Measurements from ENCODE around the gene HRC. TPM values are rescaled to one million over a fixed set of nuclear protein-coding genes. Genes with fewer than 3 reads are reported as not detected.

The HRC gene
- total RNA-seq, 1 donor from 2014 or later, result 1,040 TPM

GRCh38 chr19:49120868-49121267, 34.3 kb downstream of the HRC start:
- Histone ChIP-seq H3K36me3 (no peaks in the 10 kb centered on the region), H3K27me3 (ENCODE audit: low read depth) (no peaks in the 10 kb centered on the region), H3K9me3 (replicated peaks) (no peaks in the 10 kb centered on the region), H3K27ac (replicated peaks) (no peak overlapping the region), H3K4me3 (no peak overlapping the region), H3K4me1 (peaks cover 35% of the 10 kb centered on the region)
- no peak for DNase-seq
- no peak for TF ChIP-seq CTCF (IDR thresholded peaks at IDR 0.05; ENCODE audit: borderline replicate concordance)
- intact Hi-C loops (cut with micrococcal nuclease), result no loop called here

GRCh38 chr19:49120325-49120683, 34.9 kb downstream of the HRC start:
- peak overlapping the region; percentile 75 for H3K4me3 ChIP-seq
- peaks cover 34% of the 10 kb centered on the region for H3K4me1 ChIP-seq
- no peak overlapping the region for H3K27ac ChIP-seq (replicated peaks)
- intact Hi-C loops (cut with micrococcal nuclease), result no loop called here
- no peaks in the 10 kb centered on the region for H3K27me3 ChIP-seq (ENCODE audit: low read depth)
- H3K36me3 ChIP-seq, result no peaks in the 10 kb centered on the region
- H3K9me3 ChIP-seq (replicated peaks), result no peaks in the 10 kb centered on the region
- no peak for DNase-seq
- TF ChIP-seq CTCF (IDR thresholded peaks at IDR 0.05; ENCODE audit: borderline replicate concordance), result no peak

- H3K9me3 ChIP-seq (replicated peaks), result no peaks in the 10 kb centered on the region
- intact Hi-C loops (cut with micrococcal nuclease), result no loop called here
- no peaks in the 10 kb centered on the region for H3K36me3 ChIP-seq
- peak within 1 kb of the TSS; percentile 75 for H3K4me3 ChIP-seq
- peaks cover 38% of the 10 kb centered on the region for H3K4me1 ChIP-seq
- H3K27ac ChIP-seq (replicated peaks), result peak within 1 kb of the TSS; percentile 99
- DNase-seq, result peak; percentile 76
- no peaks in the 10 kb centered on the region for H3K27me3 ChIP-seq (ENCODE audit: low read depth)
- no peak for TF ChIP-seq CTCF (IDR thresholded peaks at IDR 0.05; ENCODE audit: borderline replicate concordance)
Measured at GRCh38 chr19:49119411-49120324, 35.5 kb downstream of the HRC start, which contains the start of gene PPFIA3. Gene PPFIA3 (plus strand): TSS chr19:49119544. CDS start chr19:49127874, 8,330 bp downstream.

GRCh38 chr19:49118565-49119410, 36.4 kb downstream of the HRC start, which contains the start of gene C19orf73:
Gene C19orf73 (minus strand): TSS chr19:49119143. CDS start chr19:49119022, 121 bp downstream.
- no peaks in the 10 kb centered on the region for H3K27me3 ChIP-seq (ENCODE audit: low read depth)
- no peaks in the 10 kb centered on the region for H3K36me3 ChIP-seq
- TF ChIP-seq CTCF (IDR thresholded peaks at IDR 0.05; ENCODE audit: borderline replicate concordance), result peak; percentile 32
- intact Hi-C loops (cut with micrococcal nuclease), result no loop called here
- H3K27ac ChIP-seq (replicated peaks), result peak within 1 kb of the TSS; percentile 99
- DNase-seq, result peak; percentile 96
- H3K9me3 ChIP-seq (replicated peaks), result no peaks in the 10 kb centered on the region
- H3K4me3 ChIP-seq, result peak within 1 kb of the TSS; percentile 75
- peaks cover 46% of the 10 kb centered on the region for H3K4me1 ChIP-seq
